Midbrain (tissue), 1 donor: ENCODE data around the gene CNPPD1.
A peak's percentile ranks its signal among the peaks of the same experiment; 100 is the strongest.
"Not testable (repeated sequence)": the region's sequence is repeated elsewhere in the genome, so short reads cannot be mapped to it uniquely, and the experiment has no call there.

Source experiments
- DNase-seq: peaks from one replicate; lab custom pipeline; 2025; lab: John Stamatoyannopoulos, UW

The CNPPD1 gene

DNA sequence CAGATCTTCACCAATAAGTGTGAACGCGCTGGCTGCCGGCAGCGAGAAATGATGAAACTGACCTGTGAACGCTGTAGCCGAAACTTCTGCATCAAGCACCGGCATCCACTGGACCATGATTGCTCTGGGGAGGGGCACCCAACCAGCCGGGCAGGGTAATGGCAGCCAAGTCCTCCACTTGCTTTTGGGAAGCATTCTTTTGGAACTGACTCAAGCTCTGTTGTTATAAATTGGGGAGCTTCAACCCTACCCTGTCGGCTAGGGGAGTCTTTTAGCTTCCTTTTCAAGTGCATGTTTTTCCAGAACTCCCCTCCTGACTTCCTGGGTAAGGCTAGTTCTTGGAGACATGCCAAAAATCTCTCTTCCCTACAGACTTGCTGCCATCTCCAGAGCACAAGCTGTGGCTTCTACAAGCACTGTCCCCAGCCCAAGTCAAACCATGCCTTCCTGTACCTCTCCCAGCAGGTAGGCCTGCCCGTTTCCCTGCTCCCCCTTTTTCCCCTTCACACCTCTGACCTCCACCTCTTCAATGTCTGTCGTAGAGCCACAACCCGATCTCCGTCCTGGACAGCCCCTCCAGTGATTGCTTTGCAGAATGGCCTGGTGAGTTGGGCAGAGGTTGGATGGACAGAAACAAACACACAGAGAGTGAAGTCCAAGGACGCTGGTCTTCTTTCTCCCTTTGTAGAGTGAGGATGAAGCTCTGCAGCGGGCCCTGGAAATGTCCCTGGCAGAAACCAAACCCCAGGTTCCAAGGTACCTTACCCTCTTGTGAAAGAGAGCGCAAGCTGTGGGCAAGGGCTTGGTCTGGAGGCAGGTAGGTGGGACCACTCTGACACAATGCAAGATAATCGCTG is 31.4 kb upstream of the CNPPD1 start:
- no peak for DNase-seq

DNA sequence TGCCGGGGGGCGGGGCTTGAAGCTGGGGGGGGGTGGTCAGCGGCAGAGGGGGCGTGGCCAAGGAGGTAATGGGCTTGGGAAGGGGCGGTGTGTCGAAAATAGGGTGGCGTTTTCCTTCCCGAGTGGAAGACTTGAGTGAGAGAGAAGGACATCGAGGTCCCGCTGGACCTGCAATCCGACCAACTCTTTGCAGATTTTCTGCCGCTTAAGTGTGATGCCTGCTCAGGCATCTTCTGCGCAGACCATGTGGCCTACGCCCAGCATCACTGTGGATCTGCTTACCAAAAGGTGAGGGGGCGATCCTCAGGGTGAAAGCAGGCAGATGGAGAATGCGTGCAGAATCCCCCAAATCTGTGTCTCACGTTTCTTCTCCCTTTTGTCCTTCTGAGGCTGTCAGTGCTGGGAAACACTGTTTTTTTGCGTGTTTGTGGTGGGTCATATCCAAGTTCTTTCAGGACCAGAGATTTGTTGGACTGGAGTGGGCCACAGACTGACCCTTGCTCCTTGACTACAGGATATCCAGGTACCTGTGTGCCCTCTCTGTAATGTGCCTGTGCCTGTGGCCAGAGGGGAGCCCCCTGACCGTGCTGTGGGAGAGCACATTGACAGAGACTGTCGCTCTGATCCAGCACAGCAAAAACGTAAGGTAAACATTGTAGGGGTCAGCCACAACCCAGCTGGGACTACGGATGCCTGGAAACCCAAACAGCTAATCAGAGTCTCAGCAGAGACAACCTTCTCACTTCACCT is 30.6 kb upstream of the CNPPD1 start:
- DNase-seq, result no peak

DNA sequence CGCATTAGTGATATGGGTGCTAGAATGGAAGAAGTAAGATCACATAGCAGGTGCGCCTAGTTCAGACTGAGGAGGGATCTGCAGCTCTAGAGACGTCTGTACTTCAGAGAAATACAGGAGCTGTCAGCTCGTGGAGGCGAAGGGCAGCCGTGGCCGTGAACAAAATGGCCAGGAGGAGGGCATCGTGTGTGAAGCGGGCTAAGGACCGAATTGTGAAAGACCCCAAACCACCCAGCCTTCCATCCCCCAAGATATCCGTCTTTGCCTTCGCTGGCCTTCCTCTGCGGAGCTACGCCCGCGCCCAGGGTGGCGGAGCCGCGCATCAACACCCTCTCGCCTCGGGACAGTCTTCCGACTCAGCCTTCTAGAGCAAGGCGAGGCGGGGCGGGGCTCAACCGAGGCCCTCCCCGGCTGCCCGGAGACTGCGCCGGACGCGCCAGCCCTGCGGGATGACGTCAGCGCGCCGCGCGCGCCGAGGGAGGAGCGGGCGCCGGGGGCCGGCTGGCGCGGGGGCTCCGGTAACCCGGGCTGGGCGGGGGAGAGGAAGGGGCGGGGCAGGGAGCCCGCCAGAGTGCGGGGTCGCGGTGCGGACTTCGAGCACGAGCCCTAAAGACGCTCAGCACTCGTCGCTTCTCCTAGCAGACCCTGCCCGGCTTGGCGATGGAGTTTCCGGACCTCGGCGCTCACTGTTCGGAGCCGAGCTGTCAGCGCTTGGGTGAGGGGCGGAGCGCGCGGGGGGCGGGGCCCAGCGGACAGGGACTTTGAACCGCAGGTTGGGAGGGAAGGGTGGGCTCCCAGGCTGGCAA is 29.8 kb upstream of the CNPPD1 start, which contains the start of gene ZFAND2B:
ZFAND2B (plus strand) TSS at position 455 of the 806 bp plus-strand sequence; CDS start at position 661, 206 bp downstream.
- peak; percentile 95 for DNase-seq

DNA sequence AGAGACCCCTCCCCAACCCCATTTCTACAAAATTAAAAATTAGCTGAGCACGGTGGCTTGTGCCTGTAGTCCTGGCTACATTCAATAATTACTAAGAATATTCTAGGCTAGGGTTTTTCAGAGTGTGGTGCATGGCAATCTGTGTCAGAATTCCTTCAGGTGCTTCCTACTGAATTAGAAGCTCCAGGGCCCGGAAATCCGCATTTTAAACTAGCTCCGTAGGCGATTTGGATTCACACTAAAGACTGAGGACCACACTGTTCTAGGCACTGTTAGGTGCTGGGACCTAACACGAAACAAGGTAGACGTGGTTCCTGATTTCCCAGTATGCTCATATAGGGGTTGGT is 29.2 kb upstream of the CNPPD1 start:
- DNase-seq, result no peak

DNA sequence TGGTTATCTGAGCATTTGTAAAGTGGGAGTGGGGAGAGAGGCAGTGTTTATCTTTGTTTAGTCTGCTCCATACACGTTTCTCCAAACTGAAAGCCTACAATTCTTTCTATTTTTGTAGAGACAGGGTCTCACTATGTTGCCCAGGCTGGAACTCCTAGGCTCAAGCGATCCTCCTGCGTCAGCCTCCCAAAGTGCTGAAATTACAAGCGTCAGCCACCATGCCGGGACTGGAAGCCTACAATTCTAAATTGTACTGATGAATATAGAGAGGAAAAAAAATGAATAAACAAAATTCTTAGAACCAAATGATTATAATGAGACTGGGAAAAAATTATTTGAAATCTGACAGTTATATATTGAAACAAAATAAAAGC is 28.4 kb upstream of the CNPPD1 start:
- no peak for DNase-seq

DNA sequence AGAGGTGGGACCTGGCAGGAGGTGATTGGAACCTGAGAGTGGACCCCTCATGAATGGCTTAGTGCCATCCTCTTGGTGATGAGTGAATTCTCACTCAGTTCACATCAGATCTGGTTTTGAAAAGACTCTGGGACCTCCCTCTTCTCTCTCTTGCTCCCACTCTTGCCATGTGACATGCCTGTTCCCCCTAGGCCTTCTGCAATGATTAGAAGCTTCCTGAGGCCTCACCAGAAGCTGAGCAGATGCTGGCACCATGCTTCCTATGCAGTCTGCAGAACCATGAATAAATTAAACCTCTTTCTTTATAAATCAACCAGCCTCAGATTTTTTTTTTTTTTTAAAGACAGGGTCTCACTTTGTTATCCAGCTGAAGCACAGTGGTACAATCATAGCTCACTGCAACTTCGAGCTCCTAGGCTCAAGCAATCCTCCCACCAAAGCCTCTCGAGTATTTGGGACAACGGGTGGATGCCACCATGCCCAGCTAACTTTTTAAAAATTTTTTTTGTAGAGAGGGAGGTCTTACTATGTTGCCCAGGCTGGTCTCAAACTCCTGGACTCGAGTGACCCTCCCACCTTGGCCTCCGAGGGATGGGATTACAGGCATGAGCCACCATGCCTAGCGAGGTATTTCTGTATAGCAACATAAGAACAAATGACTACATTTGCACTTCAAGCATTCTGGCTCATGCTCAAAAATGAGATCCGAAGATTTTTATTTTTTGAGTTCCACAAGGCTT is 27.9 kb upstream of the CNPPD1 start:
- DNase-seq, result no peak

DNA sequence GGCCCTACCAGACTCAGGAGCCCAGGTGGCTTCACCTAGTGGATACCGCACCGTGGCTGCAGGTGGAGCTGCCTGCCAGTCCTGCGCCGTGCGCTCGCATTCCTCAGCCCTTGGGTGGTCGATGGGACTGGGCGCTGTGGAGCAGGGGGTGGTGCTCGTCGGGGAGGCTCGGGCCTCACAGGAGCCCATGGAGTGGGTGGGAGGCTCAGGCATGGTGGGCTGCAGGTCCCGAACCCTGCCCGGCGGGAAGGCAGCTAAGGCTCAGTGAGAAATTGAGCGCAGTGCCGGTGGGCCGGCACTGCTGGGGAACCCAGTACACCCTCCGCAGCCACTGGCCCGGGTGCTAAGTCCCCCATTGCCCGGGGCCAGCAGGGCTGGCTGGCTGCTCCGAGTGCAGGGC is 24.6 kb upstream of the CNPPD1 start:
- not testable (repeated sequence) for DNase-seq

DNA sequence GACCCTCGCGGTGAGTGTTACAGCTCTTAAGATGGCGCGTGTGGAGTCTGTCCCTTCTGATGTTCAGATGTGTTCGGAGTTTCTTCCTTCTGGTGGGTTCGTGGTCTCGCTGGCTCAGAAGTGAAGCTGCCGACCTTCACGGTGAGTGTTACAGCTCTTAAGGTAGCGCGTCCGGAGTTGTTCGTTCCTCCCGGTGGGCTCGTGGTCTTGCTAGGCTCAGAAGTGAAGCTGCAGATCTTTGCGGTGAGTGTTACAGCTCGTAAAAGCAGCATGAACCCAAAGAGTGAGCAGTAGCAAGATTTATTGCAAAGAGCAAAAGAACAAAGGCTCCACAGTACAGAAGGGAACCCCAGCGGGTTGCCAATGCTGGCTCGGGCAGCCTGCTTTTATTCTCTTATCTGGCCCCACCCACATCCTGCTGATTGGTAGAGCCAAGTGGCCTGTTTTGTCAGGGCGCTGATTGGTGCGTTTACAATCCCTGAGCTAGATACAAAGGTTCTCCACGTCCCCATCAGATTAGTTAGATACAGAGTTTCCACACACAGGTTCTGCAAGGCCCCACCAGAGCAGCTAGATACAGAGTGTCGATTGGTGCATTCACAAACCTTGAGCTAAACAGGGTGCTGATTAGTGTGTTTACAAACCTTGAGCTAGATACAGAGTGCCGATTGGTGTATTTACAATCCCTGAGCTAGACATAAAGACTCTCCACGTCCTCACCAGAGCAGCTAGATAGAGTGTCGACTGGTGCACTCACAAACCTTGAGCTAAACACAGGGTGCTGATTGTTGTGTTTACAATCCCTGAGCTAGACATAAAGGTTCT is 24.0 kb upstream of the CNPPD1 start:
- not testable (repeated sequence) for DNase-seq

DNA sequence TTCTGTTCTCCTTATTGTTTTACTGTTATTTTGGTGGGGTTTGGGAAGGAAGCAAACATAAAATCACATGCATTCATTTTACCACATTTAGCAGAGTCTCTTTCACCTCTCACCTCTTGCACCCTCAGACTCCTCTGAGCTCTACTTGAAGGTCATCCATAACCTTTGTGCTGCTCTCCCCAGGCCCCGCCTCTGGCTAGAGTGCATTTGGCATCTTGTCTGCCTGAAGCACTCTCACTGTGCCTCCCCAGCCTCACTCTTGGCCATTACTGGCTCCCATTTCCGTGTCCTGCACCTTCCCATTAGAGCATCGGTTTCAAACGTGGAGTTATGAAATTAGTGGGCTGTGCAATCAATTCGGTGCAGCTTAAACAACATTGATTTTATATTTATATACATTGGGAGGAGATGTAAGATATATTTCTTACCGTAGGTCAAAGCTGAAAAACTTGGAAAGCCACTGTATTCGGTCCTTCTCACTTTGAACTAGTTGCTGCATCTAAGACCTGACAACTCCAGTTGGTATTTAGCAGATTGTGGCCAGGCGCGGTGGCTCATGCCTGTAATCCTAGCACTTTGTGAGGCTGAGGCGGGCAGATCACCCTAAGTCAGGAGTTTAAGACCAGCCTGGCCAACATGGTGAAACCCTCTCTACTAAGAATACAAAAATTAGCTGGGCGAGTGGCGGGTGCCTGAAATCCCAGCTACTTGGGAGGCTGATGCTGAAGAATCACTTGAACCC is 22.9 kb upstream of the CNPPD1 start:
- no peak for DNase-seq

DNA sequence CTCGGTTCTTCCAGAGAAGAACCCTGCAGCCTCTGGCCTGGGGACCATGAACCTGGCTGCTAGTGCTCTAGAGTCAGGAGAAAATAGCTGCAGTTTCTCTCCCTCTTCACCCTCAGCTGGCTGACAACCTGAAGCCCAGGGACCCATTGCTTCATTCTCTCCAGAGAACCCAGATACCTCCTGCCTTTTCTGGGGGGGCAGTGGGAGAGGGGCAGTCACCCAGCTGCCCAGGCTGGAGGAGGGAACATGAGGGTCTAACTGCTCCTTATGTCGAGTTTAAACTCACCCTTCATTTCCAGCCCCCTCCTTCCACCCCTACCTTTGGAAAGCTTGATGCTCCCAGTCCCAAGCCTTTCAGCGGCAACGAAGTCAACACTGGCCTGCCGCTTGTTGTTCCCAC is 22.2 kb upstream of the CNPPD1 start:
- no peak for DNase-seq

DNA sequence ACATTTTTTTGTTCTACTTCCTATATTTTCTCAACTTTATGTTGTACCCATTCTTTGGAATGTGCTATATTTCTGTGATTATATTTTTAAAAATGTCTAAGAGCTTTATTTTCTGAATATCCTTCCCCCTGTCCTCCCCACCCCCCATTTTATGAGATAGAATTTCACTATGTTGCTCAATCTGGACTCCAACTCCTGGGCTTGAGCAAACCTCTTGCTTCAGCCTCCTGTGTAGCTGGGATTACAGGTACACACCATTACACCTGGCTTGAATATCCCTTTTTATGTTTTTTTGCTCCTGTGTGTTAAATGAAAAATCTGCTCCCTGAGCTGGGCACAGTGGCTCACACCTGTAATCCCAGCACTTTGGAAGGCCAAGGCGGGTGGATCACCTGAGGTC is 20.7 kb upstream of the CNPPD1 start:
- no peak for DNase-seq

DNA sequence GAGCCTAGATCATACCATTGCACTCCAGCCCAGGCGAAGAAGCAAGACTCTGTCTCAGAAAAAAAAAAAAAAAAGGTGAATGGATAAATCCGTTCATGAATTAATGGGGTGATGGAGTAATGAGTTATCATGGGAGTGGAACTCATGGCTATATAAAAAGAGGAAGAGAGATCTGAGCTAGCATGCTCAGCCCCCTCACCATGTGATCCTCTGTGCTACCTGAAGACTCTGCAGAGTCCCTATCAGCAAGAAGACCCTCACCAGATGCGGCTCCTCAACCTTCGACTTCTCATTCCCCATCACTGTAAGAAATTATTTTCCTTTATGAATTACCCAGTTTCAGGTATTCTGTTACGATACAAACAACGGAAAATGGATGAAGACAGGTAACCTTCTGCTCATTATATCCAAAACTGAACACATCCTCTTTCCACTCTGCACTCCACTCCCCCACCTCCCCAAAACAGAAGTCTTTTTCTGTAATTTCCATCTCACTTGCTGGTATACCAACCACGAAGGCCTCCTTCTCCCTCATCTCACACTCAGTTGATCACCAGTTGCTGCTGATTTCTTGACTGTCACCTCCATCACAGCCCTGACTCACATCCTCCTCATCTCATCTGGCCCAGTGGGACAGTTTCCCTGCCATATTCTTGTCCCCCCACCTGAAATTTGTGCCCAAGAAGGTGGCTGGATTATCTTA is 10.2 kb upstream of the CNPPD1 start:
- DNase-seq, result no peak

DNA sequence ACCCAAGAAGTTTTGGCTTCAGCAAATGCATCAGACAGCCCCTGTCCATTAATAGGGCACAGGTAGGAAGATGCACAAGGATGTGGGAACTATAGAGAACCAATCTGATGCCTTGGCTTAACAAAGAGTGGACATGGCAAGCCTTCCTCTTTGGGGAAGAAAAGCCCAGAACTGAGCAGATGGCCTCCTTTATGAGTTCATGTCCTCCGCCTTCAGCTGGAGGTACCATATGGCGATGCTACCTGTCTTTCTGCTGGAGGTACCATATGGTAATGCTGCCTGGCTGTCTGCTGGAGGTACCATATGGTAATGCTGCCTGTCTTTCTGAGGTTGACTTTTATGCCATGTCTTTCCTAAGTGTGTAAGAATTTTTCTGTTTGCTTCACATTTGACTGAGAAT is 7.4 kb upstream of the CNPPD1 start:
- DNase-seq, result no peak

DNA sequence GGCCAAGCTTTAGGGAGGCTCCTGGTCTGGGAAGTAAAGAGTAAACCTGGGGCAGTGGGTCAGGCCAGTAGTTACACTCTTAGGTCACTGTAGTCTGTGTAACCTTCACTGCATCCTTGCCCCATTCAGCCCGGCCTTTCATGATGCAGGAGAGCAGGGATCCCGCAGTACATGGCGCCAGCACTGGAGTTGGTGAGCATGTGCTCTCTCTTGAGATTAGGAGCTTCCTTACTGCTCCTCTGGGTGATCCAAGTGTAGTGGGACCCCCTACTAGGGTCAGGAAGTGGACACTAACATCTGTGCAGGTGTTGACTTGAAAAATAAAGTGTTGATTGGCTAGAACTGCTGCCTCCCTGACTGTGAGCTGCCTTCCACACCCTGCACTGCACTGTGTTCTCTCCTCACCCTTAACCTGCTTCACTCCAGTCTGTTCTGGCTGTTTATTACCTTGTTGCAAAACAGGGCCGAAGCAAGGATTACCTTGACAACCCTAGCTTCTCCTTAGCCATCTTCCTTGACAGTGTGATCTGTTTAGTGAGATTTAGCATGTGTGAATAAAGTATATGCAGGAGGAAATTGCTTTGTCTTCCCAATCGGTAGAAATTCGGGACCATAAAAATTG is 6.5 kb upstream of the CNPPD1 start:
- DNase-seq, result no peak

DNA sequence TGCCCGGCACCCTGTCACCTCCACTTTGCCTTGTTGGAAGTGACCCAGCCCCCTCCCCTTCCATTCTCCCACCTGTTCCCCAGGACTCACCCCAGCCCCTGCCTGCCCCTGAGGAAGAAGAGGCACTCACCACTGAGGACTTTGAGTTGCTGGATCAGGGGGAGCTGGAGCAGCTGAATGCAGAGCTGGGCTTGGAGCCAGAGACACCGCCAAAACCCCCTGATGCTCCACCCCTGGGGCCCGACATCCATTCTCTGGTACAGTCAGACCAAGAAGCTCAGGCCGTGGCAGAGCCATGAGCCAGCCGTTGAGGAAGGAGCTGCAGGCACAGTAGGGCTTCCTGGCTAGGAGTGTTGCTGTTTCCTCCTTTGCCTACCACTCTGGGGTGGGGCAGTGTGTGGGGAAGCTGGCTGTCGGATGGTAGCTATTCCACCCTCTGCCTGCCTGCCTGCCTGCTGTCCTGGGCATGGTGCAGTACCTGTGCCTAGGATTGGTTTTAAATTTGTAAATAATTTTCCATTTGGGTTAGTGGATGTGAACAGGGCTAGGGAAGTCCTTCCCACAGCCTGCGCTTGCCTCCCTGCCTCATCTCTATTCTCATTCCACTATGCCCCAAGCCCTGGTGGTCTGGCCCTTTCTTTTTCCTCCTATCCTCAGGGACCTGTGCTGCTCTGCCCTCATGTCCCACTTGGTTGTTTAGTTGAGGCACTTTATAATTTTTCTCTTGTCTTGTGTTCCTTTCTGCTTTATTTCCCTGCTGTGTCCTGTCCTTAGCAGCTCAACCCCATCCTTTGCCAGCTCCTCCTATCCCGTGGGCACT is 5.8 kb upstream of the CNPPD1 start:
- no peak for DNase-seq

DNA sequence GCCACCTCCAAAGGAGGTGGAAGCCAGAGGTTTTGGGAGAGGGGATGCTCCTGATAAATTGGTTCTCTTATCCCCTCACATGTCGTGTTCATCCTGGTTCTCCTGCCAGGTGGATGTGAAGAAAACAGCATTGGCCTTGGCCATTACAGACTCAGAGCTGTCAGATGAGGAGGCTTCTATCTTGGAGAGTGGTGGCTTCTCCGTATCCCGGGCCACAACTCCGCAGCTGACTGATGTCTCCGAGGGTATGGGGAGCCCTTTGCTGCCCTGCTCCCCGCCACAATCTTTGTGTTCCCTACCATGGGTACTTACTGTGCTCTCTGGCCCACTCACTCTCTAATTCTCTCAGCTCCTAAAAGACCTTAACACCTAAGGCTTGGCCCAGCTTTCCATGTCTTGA is 4.8 kb upstream of the CNPPD1 start:
- no peak for DNase-seq

DNA sequence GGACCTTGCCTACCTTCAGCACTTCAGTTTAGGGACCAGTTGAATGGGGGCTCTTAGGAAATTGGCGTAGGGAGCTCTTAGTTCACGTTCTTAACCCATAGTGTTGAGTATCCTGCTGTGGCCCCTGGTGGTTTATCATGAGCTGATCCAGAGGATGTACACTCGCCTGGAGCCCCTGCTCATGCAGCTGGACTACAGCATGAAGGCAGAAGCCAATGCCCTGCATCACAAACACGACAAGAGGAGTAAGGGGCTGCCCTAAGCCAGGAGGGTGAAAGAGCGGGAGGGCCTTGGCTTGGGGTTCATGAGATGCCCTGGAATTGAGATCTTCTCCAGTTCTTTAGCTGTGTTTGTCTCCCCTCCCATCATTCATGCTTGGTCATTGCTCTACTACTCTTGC is 4.2 kb upstream of the CNPPD1 start:
- DNase-seq, result no peak
